ENCODE data around the gene DEFB119.
"Not testable (repeated sequence)": the region's sequence is repeated elsewhere in the genome, so short reads cannot be mapped to it uniquely, and the experiment has no call there.

The DEFB119 gene, protein sequence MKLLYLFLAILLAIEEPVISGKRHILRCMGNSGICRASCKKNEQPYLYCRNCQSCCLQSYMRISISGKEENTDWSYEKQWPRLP

DNA sequence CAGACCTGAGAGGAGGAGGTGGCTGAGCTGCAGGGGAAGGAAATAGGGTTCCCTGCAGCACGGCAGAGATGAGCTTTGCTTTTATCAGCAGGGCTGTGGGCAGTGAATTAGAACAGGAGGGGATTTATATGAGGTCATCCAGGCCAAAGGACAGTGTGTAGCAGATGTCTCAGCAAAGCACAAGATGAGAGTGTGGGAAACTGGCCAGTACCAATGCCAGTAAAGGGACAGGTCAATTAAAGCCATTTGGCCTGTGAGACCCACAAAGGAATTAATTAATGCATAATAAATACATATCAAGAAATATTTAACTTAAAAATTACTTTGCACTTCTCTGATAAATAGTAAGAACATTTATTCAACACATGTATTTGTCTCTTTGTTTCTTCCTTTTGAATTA is at the start of gene DEFB119:
TSS of gene DEFB119 (minus strand) at position 101 of the 400 bp plus-strand sequence. CDS start 107 bp downstream, outside the sequence.
- in situ Hi-C loops (cut with MboI; ENCODE audit: low sequenced_read_pairs) = no loop called here

DNA sequence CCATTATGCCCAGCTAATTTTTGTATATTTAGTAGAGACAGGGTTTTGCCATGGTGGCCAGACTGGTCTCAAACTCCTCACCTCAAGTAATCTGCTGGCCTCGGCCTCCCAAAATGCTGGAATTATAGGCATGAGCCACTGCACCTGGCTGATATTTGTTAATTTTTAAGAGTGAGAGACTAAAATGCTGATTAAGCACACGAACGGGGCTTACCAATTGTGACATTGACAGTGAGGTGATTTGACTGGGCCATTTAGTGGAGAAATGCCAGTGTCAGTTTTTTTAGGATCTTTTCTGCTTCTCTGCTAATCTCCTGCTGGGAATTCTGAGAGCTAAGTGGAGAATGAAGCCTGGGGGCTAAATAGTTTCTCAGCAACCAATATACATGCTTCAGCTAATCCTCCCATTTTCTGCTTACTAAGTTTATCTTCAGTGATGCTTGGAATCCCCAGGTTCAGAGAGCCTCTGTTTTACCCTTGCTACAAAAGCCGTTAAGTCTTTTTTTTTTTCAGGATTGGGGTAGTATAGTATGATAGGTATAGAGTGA is 40.3 kb upstream of the DEFB119 start:
- in situ Hi-C loops (cut with MboI; ENCODE audit: low sequenced_read_pairs) = no loop called here

DNA sequence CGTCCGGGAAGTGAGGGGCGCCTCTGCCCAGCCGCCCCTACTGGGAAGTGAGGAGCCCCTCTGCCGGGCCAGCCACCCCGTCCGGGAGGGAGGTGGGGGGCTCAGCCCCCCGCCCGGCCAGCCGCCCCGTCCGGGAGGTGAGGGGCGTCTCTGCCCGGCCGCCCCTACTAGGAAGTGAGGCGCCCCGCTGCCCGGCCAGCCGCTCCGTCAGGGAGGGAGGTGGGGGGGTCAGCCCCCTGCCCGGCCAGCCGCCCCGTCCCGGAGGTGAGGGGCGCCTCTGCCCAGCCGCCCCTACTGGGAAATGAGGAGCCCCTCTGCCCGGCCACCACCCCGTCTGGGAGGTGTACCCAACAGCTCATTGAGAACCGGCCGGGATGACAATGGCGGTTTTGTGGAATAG is 37.2 kb upstream of the DEFB119 start:
- in situ Hi-C loops (cut with MboI; ENCODE audit: low sequenced_read_pairs) = not testable (repeated sequence)

DNA sequence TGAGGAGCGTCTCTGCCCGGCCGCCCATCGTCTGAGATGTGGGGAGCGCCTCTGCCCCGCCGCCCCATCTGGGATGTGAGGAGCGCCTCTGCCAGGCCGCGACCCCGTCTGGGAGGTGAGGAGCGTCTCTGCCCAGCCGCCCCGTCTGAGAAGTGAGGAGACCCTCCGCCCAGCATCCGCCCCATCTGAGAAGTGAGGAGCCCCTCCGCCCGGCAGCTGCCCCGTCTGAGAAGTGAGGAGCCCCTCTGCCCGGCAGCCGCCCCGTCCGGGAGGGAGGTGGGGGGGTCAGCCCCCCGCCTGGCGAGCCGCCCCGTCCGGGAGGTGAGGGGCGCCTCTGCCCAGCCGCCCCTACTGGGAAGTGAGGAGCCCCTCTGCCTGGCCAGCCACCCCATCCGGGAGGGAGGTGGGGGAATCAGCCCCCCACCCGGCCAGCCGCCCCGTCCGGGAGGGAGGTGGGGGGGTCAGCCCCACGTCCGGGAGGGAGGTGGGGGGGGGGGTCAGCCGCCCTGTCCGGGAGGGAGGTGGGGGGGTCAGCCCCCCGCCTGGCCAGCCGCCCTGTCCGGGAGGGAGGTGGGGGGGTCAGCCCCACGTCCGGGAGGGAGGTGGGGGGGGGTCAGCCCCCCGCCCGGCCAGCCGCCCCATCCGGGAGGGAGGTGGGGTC is 36.6 kb upstream of the DEFB119 start:
- in situ Hi-C loops (cut with MboI; ENCODE audit: low sequenced_read_pairs) = not testable (repeated sequence)

DNA sequence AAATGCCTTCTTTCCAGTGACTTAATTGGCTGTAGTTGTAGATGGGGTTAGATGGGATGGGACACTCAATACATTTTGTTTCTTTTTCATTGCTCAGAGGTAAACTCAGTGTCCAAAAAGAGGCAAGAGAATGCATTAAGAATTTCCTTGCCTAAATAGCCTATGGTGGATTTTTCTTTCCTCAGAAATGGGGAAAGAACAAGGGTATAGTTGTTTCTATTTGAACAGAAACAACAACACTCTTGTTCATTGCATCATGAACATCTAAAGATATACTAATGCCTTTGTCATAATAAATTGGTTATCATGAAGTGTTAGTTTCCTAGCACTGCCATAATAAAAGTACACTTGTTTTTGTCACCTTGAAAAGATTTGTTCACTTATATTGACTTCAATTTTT is 35.4 kb upstream of the DEFB119 start:
- in situ Hi-C loops (cut with MboI; ENCODE audit: low sequenced_read_pairs) = no loop called here

DNA sequence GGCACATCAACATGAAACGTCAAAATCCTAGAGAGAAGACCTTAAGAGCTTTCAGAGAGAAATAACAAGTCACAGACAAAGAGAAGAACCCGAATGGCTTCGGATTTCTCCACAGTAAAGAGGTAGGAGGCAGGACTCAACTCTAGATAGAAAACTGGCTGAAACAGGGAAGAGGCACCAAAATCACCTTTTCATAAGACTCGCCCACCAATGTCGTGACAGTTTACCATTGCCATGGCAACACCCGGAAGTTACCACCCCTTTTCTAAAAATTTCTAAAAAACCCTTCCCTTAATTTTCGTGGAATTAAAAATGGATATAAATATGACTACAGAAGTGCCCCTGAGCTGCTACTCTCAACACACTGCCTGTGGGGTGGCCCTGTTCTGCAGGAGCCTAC is 27.9 kb upstream of the DEFB119 start:
- in situ Hi-C loops (cut with MboI; ENCODE audit: low sequenced_read_pairs) = no loop called here

DNA sequence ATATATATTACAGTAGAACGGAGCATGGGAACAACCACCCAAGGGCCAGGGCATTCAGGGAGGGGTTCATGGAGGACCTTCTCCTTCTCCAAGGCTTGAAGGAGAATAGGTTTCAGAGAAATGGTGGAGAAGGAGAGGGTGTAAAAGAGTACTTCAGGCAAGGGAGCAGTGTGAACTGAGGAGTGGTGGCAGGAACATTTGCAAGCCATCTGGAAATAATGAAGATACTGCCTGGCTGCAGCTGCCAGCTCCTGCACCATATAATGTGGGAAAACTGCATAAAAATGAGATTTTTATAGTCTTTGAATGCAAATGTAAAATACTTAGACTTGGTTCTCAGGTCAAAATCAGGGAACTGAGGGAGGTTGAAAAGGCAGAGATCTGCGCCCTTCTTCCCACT is 25.3 kb upstream of the DEFB119 start:
- in situ Hi-C loops (cut with MboI; ENCODE audit: low sequenced_read_pairs) = no loop called here

GRCh38 chr20:31414381-31414780 is 24.0 kb upstream of the DEFB119 start:
- in situ Hi-C loops (cut with MboI; ENCODE audit: low sequenced_read_pairs) = no loop called here

- in situ Hi-C loops (cut with MboI; ENCODE audit: low sequenced_read_pairs) = no loop called here
These were observed 19.6 kb upstream of the DEFB119 start for GRCh38 chr20:31410011-31410410.

- in situ Hi-C loops (cut with MboI; ENCODE audit: low sequenced_read_pairs) = no loop called here
These were observed 15.7 kb upstream of the DEFB119 start, which contains the start of gene DEFB121 for GRCh38 chr20:31406115-31406514. TSS of gene DEFB121 (minus strand) at chr20:31406215. CDS start at chr20:31406152, 63 bp downstream.

DNA sequence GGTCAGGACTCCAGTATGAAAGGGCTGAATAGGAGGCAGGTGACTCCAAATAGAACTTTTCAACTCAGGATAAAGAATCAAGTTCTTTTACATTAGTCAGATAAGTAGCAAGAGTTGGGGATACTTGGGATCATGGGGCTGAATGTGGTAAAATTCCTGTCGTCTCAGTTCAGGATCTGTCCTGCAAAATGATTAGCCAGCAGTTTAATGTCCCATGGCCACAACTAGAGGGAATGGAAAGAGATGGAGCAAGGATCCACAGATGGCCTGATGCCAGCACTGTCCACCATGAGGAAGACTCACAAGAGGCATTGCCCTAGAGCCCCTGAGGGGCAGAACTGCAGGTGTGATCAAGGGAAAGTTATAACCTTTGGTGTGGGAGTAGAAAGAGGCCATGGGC is 13.5 kb upstream of the DEFB119 start:
- in situ Hi-C loops (cut with MboI; ENCODE audit: low sequenced_read_pairs) = no loop called here

- in situ Hi-C loops (cut with MboI; ENCODE audit: low sequenced_read_pairs) = no loop called here
These were observed 4.5 kb upstream of the DEFB119 start for GRCh38 chr20:31394900-31395299.

DNA sequence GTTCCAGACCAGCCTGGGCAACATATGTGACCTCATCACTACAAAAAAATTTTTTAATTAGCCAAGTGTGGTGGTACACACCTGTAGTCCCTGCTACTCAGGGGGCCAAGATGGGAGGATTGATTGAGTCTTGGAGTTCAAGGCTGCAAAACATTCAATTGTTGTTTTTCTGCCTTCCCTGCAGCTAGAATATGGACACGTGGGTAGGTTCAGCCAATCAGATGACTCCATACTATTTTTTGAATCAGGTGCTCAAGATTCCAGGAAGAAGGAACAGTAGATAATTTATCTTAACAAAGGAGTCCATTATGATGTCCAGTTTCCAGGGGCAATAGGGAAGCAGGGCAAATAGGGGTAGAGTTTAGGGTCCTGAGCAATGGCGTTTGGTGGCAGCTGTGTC is 2.4 kb upstream of the DEFB119 start:
- in situ Hi-C loops (cut with MboI; ENCODE audit: low sequenced_read_pairs) = no loop called here

- in situ Hi-C loops (cut with MboI; ENCODE audit: low sequenced_read_pairs) = no loop called here
These were observed 16.0 kb downstream of the DEFB119 start for GRCh38 chr20:31374346-31374745.

- in situ Hi-C loops (cut with MboI; ENCODE audit: low sequenced_read_pairs) = no loop called here
These were observed 22.1 kb downstream of the DEFB119 start, which contains the start of gene DEFB118 for GRCh38 chr20:31368301-31368700. TSS of gene DEFB118 (plus strand) at chr20:31368601. CDS start at chr20:31368651, 50 bp downstream.

DNA sequence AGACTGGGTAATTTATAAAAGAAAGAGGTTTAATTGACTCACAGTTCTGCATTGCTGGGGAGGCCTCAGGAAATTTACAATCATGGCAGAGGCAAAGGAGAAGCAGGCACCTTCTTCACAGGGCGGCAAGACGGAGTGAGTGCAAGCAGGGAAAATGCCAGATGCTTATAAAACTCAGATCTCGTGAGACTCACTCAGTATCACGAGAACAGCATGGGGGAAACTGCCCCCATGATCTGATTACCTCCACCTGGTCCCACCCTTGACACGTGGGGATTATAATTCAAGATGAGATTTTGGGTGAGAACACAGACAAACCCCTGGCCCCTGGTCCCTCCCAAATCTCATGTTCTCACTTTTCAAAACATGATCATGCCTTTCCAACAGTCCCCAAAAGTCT is 26.1 kb downstream of the DEFB119 start:
- in situ Hi-C loops (cut with MboI; ENCODE audit: low sequenced_read_pairs) = not testable (repeated sequence)

- in situ Hi-C loops (cut with MboI; ENCODE audit: low sequenced_read_pairs) = no loop called here
These were observed 27.1 kb downstream of the DEFB119 start for GRCh38 chr20:31363295-31363694.

DNA sequence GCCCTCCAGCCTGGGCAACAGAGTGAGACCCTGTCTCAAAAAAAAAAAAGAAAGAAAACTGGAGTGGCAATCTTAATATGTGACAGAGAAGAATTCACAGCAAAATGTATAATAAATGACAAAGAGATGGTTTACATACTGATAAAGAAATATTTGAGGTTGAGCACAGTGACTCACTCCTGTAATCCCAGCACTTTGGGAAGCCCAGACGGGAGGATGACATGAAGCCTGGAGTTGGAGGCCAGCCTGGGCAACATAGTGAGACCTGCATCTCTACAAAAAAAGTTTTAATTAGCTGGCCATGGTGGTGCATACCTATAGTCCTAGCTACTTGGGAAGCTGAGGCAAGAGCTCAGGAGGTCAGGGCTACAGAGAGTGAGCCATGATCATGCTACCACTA is 34.4 kb downstream of the DEFB119 start:
- in situ Hi-C loops (cut with MboI; ENCODE audit: low sequenced_read_pairs) = no loop called here

GRCh38 chr20:31341470-31341869 is 48.9 kb downstream of the DEFB119 start:
- in situ Hi-C loops (cut with MboI; ENCODE audit: low sequenced_read_pairs) = no loop called here

DNA sequence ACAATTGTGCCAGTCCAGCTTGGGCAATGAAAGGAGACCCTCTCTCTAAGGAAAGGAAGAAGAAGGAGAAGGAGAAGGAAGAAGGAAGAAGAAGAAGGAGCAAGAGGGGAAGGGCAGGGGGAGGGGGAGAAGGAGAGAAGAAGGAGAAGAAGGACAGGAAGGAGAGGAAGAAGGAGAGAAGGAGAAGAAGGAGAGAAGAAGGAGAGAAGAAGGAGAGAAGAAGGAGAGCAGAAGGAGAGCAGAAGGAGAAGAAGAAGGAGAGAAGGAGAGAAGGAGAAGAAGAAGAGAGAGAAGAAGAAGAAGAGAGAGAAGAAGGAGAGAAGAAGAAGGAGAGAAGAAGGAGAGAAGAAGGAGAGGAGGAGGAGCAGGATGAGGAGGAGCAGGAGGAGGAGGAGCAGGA is 59.5 kb downstream of the DEFB119 start:
- in situ Hi-C loops (cut with MboI; ENCODE audit: low sequenced_read_pairs) = no loop called here

All from HL-60/S4 treated with retinoic acid at 250 ng/mL for 4 days and 3 days (cell line).